Measurements from ENCODE around the gene FNBP1. TPM values are rescaled to one million over a fixed set of nuclear protein-coding genes. Genes with fewer than 3 reads are reported as not detected.

FNBP1 gene
- total and polyA plus RNA-seq, 2 experiments from 2014 or later = 26.6 to 28.8 TPM

DNA sequence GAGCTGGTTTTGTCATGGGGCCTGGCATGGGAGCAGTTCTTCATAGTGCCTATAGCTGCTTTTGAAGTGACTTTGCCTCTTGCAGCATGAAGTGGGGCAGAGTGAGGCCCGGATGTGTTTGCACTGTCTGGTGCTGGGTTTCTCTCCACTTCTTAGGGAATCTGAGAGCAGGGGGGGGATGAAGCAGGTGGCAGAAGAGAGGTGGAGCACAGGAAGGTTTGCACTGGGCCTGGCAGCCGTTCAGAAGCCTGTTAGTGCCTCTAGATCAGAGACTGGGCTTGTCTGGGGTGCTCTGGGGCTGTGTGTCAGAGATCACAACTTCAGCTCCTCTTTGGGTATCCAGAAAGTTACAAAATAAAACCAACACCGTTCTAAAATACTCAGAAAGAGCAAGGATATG, 189.4 kb downstream of the FNBP1 start:
- DNase-seq (ENCODE audit: low spot score) (no peak), ATAC-seq (no peak)
- no peaks in the 10 kb centered on the region for H3K36me3 ChIP-seq (ENCODE audit: insufficient read depth)
- TF ChIP-seq JUNB (IDR thresholded peaks at IDR 0.05; ENCODE audit: unreplicated experiment) (no peak), POLR2AphosphoS5 (IDR thresholded peaks at IDR 0.05; ENCODE audit: low read depth) (no peak), ZNF331 (CRISPR knock-in tag; IDR thresholded peaks at IDR 0.05; ENCODE audit: low read depth) (no peak), ZNF114 (CRISPR knock-in tag; IDR thresholded peaks at IDR 0.05) (no peak), STAT1 (IDR thresholded peaks at IDR 0.05; ENCODE audit: unreplicated experiment) (no peak), EZH2 (IDR thresholded peaks at IDR 0.05; ENCODE audit: low read depth, unreplicated experiment) (no peak), NANOG (IDR thresholded peaks at IDR 0.05; ENCODE audit: borderline replicate concordance) (no peak), CREB1 (CRISPR knock-in tag; IDR thresholded peaks at IDR 0.05; ENCODE audit: low read depth) (no peak), EZH2phosphoT487 (IDR thresholded peaks at IDR 0.05; ENCODE audit: unreplicated experiment) (no peak)
- TF ChIP-seq, protein P1, sequence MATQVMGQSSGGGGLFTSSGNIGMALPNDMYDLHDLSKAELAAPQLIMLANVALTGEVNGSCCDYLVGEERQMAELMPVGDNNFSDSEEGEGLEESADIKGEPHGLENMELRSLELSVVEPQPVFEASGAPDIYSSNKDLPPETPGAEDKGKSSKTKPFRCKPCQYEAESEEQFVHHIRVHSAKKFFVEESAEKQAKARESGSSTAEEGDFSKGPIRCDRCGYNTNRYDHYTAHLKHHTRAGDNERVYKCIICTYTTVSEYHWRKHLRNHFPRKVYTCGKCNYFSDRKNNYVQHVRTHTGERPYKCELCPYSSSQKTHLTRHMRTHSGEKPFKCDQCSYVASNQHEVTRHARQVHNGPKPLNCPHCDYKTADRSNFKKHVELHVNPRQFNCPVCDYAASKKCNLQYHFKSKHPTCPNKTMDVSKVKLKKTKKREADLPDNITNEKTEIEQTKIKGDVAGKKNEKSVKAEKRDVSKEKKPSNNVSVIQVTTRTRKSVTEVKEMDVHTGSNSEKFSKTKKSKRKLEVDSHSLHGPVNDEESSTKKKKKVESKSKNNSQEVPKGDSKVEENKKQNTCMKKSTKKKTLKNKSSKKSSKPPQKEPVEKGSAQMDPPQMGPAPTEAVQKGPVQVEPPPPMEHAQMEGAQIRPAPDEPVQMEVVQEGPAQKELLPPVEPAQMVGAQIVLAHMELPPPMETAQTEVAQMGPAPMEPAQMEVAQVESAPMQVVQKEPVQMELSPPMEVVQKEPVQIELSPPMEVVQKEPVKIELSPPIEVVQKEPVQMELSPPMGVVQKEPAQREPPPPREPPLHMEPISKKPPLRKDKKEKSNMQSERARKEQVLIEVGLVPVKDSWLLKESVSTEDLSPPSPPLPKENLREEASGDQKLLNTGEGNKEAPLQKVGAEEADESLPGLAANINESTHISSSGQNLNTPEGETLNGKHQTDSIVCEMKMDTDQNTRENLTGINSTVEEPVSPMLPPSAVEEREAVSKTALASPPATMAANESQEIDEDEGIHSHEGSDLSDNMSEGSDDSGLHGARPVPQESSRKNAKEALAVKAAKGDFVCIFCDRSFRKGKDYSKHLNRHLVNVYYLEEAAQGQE (IDR thresholded peaks at IDR 0.05; ENCODE audit: unreplicated experiment) = no peak
- TF ChIP-seq, protein P2, sequence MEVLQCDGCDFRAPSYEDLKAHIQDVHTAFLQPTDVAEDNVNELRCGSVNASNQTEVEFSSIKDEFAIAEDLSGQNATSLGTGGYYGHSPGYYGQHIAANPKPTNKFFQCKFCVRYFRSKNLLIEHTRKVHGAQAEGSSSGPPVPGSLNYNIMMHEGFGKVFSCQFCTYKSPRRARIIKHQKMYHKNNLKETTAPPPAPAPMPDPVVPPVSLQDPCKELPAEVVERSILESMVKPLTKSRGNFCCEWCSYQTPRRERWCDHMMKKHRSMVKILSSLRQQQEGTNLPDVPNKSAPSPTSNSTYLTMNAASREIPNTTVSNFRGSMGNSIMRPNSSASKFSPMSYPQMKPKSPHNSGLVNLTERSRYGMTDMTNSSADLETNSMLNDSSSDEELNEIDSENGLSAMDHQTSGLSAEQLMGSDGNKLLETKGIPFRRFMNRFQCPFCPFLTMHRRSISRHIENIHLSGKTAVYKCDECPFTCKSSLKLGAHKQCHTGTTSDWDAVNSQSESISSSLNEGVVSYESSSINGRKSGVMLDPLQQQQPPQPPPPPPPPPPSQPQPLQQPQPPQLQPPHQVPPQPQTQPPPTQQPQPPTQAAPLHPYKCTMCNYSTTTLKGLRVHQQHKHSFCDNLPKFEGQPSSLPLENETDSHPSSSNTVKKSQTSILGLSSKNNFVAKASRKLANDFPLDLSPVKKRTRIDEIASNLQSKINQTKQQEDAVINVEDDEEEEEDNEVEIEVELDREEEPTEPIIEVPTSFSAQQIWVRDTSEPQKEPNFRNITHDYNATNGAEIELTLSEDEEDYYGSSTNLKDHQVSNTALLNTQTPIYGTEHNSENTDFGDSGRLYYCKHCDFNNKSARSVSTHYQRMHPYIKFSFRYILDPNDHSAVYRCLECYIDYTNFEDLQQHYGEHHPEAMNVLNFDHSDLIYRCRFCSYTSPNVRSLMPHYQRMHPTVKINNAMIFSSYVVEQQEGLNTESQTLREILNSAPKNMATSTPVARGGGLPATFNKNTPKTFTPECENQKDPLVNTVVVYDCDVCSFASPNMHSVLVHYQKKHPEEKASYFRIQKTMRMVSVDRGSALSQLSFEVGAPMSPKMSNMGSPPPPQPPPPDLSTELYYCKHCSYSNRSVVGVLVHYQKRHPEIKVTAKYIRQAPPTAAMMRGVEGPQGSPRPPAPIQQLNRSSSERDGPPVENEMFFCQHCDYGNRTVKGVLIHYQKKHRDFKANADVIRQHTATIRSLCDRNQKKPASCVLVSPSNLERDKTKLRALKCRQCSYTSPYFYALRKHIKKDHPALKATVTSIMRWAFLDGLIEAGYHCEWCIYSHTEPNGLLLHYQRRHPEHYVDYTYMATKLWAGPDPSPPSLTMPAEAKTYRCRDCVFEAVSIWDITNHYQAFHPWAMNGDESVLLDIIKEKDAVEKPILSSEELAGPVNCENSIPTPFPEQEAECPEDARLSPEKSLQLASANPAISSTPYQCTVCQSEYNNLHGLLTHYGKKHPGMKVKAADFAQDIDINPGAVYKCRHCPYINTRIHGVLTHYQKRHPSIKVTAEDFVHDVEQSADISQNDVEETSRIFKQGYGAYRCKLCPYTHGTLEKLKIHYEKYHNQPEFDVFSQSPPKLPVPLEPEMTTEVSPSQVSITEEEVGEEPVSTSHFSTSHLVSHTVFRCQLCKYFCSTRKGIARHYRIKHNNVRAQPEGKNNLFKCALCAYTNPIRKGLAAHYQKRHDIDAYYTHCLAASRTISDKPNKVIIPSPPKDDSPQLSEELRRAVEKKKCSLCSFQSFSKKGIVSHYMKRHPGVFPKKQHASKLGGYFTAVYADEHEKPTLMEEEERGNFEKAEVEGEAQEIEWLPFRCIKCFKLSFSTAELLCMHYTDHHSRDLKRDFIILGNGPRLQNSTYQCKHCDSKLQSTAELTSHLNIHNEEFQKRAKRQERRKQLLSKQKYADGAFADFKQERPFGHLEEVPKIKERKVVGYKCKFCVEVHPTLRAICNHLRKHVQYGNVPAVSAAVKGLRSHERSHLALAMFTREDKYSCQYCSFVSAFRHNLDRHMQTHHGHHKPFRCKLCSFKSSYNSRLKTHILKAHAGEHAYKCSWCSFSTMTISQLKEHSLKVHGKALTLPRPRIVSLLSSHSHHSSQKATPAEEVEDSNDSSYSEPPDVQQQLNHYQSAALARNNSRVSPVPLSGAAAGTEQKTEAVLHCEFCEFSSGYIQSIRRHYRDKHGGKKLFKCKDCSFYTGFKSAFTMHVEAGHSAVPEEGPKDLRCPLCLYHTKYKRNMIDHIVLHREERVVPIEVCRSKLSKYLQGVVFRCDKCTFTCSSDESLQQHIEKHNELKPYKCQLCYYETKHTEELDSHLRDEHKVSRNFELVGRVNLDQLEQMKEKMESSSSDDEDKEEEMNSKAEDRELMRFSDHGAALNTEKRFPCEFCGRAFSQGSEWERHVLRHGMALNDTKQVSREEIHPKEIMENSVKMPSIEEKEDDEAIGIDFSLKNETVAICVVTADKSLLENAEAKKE (CRISPR knock-in tag; IDR thresholded peaks at IDR 0.05) = no peak
- TF ChIP-seq, protein P3, sequence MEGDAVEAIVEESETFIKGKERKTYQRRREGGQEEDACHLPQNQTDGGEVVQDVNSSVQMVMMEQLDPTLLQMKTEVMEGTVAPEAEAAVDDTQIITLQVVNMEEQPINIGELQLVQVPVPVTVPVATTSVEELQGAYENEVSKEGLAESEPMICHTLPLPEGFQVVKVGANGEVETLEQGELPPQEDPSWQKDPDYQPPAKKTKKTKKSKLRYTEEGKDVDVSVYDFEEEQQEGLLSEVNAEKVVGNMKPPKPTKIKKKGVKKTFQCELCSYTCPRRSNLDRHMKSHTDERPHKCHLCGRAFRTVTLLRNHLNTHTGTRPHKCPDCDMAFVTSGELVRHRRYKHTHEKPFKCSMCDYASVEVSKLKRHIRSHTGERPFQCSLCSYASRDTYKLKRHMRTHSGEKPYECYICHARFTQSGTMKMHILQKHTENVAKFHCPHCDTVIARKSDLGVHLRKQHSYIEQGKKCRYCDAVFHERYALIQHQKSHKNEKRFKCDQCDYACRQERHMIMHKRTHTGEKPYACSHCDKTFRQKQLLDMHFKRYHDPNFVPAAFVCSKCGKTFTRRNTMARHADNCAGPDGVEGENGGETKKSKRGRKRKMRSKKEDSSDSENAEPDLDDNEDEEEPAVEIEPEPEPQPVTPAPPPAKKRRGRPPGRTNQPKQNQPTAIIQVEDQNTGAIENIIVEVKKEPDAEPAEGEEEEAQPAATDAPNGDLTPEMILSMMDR (conservative IDR thresholded peaks at IDR 0.05; ENCODE audit: low read depth in 2 of 2) = no peak
- TF ChIP-seq, protein P4, sequence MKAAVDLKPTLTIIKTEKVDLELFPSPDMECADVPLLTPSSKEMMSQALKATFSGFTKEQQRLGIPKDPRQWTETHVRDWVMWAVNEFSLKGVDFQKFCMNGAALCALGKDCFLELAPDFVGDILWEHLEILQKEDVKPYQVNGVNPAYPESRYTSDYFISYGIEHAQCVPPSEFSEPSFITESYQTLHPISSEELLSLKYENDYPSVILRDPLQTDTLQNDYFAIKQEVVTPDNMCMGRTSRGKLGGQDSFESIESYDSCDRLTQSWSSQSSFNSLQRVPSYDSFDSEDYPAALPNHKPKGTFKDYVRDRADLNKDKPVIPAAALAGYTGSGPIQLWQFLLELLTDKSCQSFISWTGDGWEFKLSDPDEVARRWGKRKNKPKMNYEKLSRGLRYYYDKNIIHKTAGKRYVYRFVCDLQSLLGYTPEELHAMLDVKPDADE (IDR thresholded peaks at IDR 0.05) = no peak
- Mint-ChIP-seq H3K27ac (no peak overlapping the region), H3K9me3 (no peaks in the 10 kb centered on the region), H3K4me3 (no peak overlapping the region), H3K36me3 (ENCODE audit: low read depth) (peaks cover 12% of the 10 kb centered on the region), H3K4me1 (no peaks in the 10 kb centered on the region), H3K27me3 (ENCODE audit: insufficient read depth, low read depth, poor library complexity) (peaks cover 3% of the 10 kb centered on the region)
- no peak overlapping the region for H2AFZ ChIP-seq
- no peaks in the 10 kb centered on the region for H3F3A ChIP-seq (replicated peaks; ENCODE audit: low read depth)
- no peak overlapping the region for H3K27ac ChIP-seq (ENCODE audit: low read depth)
- H3K4me1 ChIP-seq (ENCODE audit: insufficient read depth) = no peaks in the 10 kb centered on the region
- no peaks in the 10 kb centered on the region for H3K27me3 ChIP-seq (ENCODE audit: insufficient read depth)
- H4K20me1 ChIP-seq (replicated peaks; ENCODE audit: insufficient read depth) = no peaks in the 10 kb centered on the region; the same call in 1 of the 2 replicates
- no peak overlapping the region for H3K4me3 ChIP-seq
- no peak overlapping the region for H3K4me2 ChIP-seq
- no peaks in the 10 kb centered on the region for H3K9me2 ChIP-seq (ENCODE audit: insufficient read depth)
- no peaks in the 10 kb centered on the region for H3K79me2 ChIP-seq (replicated peaks; ENCODE audit: insufficient read depth)
